ENCODE measurements around the gene TMEM132C.

DNA sequence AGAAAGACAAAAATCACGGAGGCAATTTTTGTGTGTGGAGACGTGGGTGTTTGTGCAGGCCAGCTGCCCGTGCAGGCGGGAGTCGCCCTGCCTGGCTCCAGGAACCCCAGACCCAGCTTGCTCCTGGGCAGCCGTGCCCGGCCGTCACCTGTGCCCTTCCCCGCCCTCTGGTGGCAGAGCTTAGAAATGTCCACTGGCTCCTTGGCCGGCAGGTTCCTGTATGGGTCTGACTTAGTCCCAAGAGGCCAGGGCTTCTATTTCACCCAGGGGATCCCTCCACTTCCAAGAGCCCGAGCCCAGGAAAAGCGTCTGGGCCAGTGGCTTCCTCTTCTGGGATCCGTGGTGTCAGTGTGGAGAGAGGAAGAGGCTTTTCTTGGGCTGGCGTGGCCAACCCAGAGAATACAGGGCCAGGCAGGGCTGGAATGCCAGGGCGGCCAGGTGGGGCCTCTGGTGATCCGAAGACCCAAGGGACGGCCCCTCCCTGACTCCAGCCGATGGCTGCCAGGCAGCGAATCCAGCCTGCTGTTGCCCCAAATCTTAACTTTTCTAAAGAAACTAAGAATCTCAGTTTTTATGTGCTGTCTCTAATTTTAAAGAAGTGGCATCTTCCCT lies 120.9 kb downstream of the TMEM132C start:
- TF ChIP-seq, protein P1, sequence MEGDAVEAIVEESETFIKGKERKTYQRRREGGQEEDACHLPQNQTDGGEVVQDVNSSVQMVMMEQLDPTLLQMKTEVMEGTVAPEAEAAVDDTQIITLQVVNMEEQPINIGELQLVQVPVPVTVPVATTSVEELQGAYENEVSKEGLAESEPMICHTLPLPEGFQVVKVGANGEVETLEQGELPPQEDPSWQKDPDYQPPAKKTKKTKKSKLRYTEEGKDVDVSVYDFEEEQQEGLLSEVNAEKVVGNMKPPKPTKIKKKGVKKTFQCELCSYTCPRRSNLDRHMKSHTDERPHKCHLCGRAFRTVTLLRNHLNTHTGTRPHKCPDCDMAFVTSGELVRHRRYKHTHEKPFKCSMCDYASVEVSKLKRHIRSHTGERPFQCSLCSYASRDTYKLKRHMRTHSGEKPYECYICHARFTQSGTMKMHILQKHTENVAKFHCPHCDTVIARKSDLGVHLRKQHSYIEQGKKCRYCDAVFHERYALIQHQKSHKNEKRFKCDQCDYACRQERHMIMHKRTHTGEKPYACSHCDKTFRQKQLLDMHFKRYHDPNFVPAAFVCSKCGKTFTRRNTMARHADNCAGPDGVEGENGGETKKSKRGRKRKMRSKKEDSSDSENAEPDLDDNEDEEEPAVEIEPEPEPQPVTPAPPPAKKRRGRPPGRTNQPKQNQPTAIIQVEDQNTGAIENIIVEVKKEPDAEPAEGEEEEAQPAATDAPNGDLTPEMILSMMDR (IDR thresholded peaks at IDR 0.05), result no peak
- TF ChIP-seq POLR2A (IDR thresholded peaks at IDR 0.05), result no peak

All from lower leg skin (tissue), 3 donors.